Measurements from ENCODE around the gene CDCA5.

- TF ChIP-seq ZNF302 (CRISPR knock-in tag; IDR thresholded peaks at IDR 0.05): no peak
- TF ChIP-seq CTCF (IDR thresholded peaks at IDR 0.05): no peak
- TF ChIP-seq RARB (CRISPR knock-in tag; IDR thresholded peaks at IDR 0.05): no peak
Measured at GRCh38 chr11:65087216-65087615, 3.4 kb upstream of the CDCA5 start.
